T-helper 1 cell treated with Interleukin-12 subunit alpha and Interleukin-12 subunit beta and Interleukin-4 antibody, amounts not matched to agents 30 ng/mL and 1 ng/mL, for 36 hours (primary cell): ENCODE measurements around the gene TSEN34. TPM values are rescaled to one million over a fixed set of nuclear protein-coding genes. Genes with fewer than 3 reads are reported as not detected.

Source experiments
- intact Hi-C: fragments of 100-400 bp; cut with micrococcal nuclease; formaldehyde crosslinking; loops from one replicate; pipeline ENCODE4 v1.15.1; 2024
- total RNA-seq: library from RNA; stranded (reverse); gene quantifications from 2 replicates; pipeline ENCODE4 v1.2.3, GENCODE V29; 2022

The TSEN34 gene
- 9.7 and 10.6 TPM in 2 replicates for total RNA-seq

GRCh38 chr19:54191011-54191810, at the start of gene TSEN34:
Gene TSEN34 (plus strand): TSS chr19:54191308. CDS start chr19:54191365, 57 bp downstream.
- intact Hi-C loops: loop anchor here (1.0 to 5.0 kb wide), 3 partner anchors 23 to 1089 kb away; partner anchors contain the start of gene ZNF160

- intact Hi-C loops: no loop called here
These were observed 49.8 kb upstream of the TSEN34 start for GRCh38 chr19:54141356-54141755.

- intact Hi-C loops: no loop called here
These were observed 48.8 kb upstream of the TSEN34 start for GRCh38 chr19:54142166-54142780.

- intact Hi-C loops: no loop called here
These were observed 45.5 kb upstream of the TSEN34 start for GRCh38 chr19:54145541-54146158.

GRCh38 chr19:54147676-54148075, 43.4 kb upstream of the TSEN34 start:
- intact Hi-C loops: no loop called here

DNA sequence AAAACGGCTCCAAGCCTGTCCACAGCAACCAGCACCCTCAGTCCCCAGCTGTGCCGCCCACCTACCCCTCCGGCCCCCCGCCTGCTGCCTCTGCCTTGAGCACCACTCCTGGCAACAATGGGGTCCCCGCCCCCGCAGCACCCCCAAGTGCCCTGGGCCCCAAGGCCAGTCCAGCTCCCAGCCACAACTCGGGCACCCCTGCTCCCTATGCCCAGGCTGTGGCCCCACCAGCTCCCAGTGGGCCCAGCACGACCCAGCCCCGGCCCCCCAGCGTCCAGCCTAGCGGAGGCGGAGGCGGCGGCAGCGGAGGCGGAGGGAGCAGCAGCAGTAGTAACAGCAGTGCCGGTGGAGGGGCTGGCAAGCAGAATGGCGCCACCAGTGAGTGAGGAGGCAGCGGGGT, 43.0 kb upstream of the TSEN34 start:
- intact Hi-C loops: no loop called here

DNA sequence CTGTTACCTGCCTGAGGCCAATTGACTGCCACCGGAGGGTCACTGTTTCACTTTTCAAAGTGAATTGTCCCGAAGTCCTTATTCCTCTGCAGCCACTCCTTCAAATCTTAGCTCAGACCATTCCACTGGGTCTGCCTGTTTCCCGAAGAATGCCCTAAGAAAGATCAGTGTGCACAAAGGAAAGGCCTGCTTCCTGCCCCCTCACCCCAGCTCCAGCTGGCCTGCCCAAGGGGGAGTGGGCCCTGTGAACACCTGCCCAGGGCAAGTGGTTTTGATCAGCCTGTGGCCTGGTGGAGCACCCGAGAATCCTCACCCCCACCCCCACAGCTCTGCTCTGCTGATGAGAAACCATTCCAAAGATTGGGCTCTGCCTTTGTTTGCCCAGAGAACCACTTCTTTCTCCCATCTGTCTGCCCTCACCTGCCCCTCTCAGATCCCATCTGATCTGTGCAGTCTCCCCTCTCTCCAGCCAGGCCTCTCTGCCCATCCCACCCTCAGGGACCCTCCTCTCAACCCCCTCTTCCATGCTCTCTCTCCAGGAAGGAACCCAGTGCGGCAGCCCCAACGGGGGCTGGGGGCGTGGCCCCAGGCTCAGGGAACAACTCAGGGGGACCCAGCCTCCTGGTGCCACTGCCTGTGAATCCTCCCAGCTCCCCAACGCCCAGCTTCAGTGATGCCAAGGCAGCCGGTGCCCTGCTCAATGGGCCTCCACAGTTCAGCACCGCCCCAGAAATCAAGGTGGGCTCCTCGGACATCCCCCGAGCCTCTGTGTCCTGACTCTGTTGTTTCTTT, 41.9 kb upstream of the TSEN34 start:
- intact Hi-C loops: no loop called here

GRCh38 chr19:54151362-54152035, 39.6 kb upstream of the TSEN34 start:
- intact Hi-C loops: no loop called here

DNA sequence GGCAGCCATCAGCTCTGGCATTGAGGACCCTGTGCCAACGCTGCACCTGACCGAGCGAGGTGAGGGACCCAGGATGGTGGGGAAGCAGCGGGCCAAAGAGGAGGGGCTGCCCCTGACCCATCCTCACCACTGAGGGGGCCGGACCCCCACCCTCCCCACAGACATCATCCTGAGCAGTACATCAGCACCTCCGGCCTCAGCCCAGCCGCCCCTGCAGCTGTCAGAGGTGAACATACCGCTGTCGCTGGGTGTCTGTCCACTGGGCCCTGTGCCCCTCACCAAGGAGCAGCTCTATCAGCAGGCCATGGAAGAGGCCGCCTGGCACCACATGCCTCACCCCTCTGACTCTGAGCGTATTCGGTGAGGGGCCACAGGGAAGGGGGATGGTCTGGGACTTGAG, 38.8 kb upstream of the TSEN34 start:
- intact Hi-C loops: no loop called here

DNA sequence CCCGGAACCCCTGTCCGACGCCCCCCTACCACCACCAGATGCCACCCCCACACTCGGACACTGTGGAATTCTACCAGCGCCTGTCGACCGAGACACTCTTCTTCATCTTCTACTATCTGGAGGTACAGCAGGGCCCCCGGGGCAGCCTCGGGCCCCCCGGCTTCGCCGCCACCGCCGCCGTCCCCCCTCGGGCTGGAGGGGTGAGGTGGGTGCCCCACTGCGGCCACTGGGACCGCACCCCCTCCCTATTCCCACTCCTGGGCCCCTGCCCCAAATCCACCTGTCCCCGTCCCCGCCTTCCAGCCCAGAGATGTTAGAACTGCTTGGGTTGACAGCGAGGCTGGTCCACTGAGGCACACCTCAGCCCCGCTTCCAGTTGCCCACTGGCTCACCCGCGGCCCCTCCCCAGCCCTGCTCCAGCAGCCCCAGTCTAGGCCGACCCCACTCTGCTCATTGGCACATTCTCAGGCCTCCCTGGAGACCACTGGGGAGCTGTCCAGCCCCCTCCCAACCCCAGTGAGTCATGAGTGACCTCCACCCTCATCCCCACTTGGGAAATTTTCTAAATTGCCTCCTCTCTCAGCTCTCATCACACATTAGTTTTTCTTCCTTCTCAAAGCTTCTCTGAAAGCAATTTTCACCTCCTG, 38.1 kb upstream of the TSEN34 start:
- intact Hi-C loops: no loop called here

- intact Hi-C loops: no loop called here
These were observed 37.3 kb upstream of the TSEN34 start for GRCh38 chr19:54153731-54154326.

DNA sequence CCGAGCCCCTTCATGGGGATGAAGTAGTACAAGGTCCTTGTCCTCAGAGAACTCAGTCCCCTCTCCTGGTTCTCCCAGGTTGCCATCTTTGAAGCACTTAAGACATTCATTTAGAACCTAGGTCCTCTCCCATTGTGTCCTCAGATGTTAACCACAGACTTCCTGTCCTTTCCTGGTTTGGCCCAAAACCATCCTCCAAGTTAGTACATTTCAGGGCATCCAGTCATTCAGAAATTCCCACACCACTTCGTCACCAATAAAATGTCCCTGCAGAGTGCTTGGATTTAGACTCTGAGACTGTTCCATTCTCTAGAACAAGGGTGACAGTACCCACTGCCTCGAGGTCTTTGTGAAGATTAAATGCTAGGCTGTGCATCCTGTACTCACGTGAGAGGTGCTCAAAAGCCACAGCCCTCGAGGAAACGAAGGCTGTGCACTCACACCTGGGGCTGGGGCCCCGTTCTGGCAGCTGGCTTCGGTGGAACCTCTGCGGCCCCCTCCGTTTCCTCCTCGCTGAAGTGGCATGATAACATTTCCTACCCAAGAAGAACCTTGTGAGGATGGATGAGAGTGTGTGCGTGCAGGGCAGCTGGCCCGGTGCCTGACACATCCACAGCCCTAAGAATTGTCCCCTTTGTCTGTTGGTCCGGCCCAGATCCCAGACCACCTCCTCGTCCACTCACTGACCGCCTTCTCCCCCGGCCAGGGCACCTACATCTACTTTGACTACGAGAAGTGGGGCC, 36.3 kb upstream of the TSEN34 start:
- intact Hi-C loops: no loop called here

- intact Hi-C loops: no loop called here
These were observed 35.4 kb upstream of the TSEN34 start for GRCh38 chr19:54155694-54156093.

DNA sequence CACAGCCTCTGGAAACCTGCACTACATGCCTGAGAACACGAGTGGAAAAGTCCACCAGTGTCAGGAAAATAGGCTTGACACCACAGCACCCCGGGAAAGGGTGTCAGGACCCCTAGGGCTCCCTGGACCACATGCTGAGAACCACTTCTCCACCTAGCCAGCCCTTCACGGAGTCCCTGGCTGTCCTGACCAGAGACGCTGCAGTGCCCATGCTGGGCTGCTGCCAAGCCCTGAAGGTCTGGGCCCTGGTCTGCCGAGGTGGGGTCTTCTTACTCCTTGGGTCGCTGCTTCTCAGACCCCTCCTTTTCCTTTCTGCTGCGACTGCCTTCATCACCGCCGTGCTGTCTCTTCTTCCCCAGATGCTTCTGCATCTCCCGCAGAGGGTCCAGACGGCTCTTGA, 34.6 kb upstream of the TSEN34 start:
- intact Hi-C loops: no loop called here

DNA sequence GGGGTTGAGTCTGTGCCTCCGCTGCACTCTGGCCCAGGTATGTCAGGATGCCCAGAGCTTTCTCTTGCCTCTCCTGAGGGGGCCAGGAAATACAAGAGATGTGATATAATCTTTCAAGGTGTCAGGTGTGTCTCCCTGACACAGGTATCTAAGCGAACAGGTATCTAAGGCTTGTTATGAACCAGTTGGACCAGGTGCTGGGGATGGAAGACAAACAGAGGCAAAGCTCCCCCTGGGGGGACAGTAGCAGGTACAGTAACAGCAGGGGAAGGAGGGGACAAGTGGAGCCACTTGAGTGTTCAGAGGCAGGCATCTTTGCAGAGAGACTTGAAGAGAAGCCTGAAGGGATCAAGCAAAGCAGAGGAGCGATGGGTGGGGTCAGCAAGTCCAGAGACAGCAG, 34.2 kb upstream of the TSEN34 start:
- intact Hi-C loops: no loop called here

- intact Hi-C loops: loop anchor here (1.0 to 2.0 kb wide), 12 partner anchors 22 to 1981 kb away; partner anchors contain the start of genes CNOT3, KMT5C, LENG8 and NDUFA3
These were observed 32.2 kb upstream of the TSEN34 start for GRCh38 chr19:54158812-54159351.

- intact Hi-C loops: loop anchor here (1.0 to 2.0 kb wide), 12 partner anchors 22 to 1981 kb away; partner anchors contain the start of genes CNOT3, KMT5C, LENG8 and NDUFA3
These were observed 31.5 kb upstream of the TSEN34 start, which contains the start of gene LENG1 for GRCh38 chr19:54159352-54160181. Gene LENG1 (minus strand): TSS chr19:54159721. CDS start chr19:54159695, 26 bp downstream.
